SK-N-MC (cell line): ENCODE results near the gene SLC20A1.
"Not testable (repeated sequence)": the region's sequence is repeated elsewhere in the genome, so short reads cannot be mapped to it uniquely, and the experiment has no call there.

Source experiments
- DNase-seq: peaks from one replicate; pipeline ENCODE4 v3.0.0-alpha.2; 2011; ENCODE audit warnings: low read depth, low spot score
- H3K27ac ChIP-seq: fragments of 200-600 bp; sonication (generic); 2 replicates; pipeline ENCODE4 v1.5.1; 2016; ENCODE audit warnings: mixed run types
- H3K36me3 ChIP-seq: fragments of 200-600 bp; sonication (generic); 2 replicates; pipeline ENCODE4 v1.6.1; 2017; ENCODE audit warnings: antibody characterized with exemption, low read length, mixed read lengths; ENCODE audit not compliant: insufficient read depth
- H3K4me3 ChIP-seq: fragments of 200-600 bp; sonication (generic); 2 replicates; pipeline ENCODE4 v1.5.1; 2016
- H3K9ac ChIP-seq: fragments of 200-600 bp; sonication (generic); 2 replicates; pipeline ENCODE4 v1.8.0; 2017; ENCODE audit warnings: mixed run types, mixed read lengths; ENCODE audit not compliant: insufficient read length
- H3K9me3 ChIP-seq: fragments of 200-600 bp; sonication (generic); 2 replicates; pipeline ENCODE4 v1.6.1; 2017; ENCODE audit warnings: low read depth, mild to moderate bottlenecking, antibody characterized with exemption, low read length, moderate library complexity, mixed read lengths
- EZH2 ChIP-seq: fragments of 200-600 bp; sonication (generic); IDR thresholded peaks from one replicate; pipeline ENCODE4 v1.6.1; 2017; ENCODE audit warnings: antibody characterized with exemption
- FOXP2 ChIP-seq: optimal IDR thresholded peaks from 2 replicates; pipeline ENCODE3; 2011; ENCODE audit warnings: mild to moderate bottlenecking, moderate library complexity; ENCODE audit not compliant: insufficient read depth; ENCODE audit errors: extremely low read length, control extremely low read depth
- POLR2AphosphoS5 ChIP-seq: IDR thresholded peaks from 2 replicates; pipeline ENCODE4 v1.6.1; 2012; ENCODE audit warnings: mild to moderate bottlenecking, low read depth, low read length, borderline replicate concordance

The SLC20A1 gene

GRCh38 chr2:112699984-112700667 lies 54.4 kb downstream of the SLC20A1 start:
- TF ChIP-seq EZH2 (no peak), POLR2AphosphoS5 (no peak), FOXP2 (no peak)
- Histone ChIP-seq H3K9ac (no peak overlapping the region), H3K36me3 (no peaks in the 10 kb centered on the region), H3K9me3 (no peaks in the 10 kb centered on the region), H3K4me3 (no peak overlapping the region), H3K27ac (no peak overlapping the region)
- no peak for DNase-seq

GRCh38 chr2:112701052-112701451 lies 55.3 kb downstream of the SLC20A1 start:
- Histone ChIP-seq H3K4me3 (no peak overlapping the region), H3K9ac (no peak overlapping the region), H3K36me3 (no peaks in the 10 kb centered on the region), H3K27ac (no peak overlapping the region), H3K9me3 (no peaks in the 10 kb centered on the region)
- TF ChIP-seq POLR2AphosphoS5 (no peak), EZH2 (no peak), FOXP2 (no peak)
- DNase-seq: no peak

GRCh38 chr2:112703684-112704083 lies 57.9 kb downstream of the SLC20A1 start:
- Histone ChIP-seq H3K36me3 (no peaks in the 10 kb centered on the region), H3K27ac (no peak overlapping the region), H3K4me3 (no peak overlapping the region), H3K9me3 (no peaks in the 10 kb centered on the region), H3K9ac (no peak overlapping the region)
- TF ChIP-seq POLR2AphosphoS5: no peak
- no peak for TF ChIP-seq EZH2
- no peak for TF ChIP-seq FOXP2
- DNase-seq: no peak

- no peaks in the 10 kb centered on the region for H3K36me3 ChIP-seq
- no peak for DNase-seq
- no peak for TF ChIP-seq EZH2
- TF ChIP-seq POLR2AphosphoS5: no peak
- TF ChIP-seq FOXP2: no peak
- no peak overlapping the region for H3K4me3 ChIP-seq
- H3K9ac ChIP-seq: no peak overlapping the region
- no peak overlapping the region for H3K27ac ChIP-seq
- no peaks in the 10 kb centered on the region for H3K9me3 ChIP-seq
Measured at GRCh38 chr2:112705575-112705974, 59.8 kb downstream of the SLC20A1 start.

GRCh38 chr2:112706170-112706664 lies 60.5 kb downstream of the SLC20A1 start:
- Histone ChIP-seq H3K36me3 (no peaks in the 10 kb centered on the region), H3K9me3 (no peaks in the 10 kb centered on the region), H3K4me3 (no peak overlapping the region), H3K27ac (no peak overlapping the region), H3K9ac (no peak overlapping the region)
- no peak for TF ChIP-seq EZH2
- DNase-seq: no peak

GRCh38 chr2:112706947-112707346 lies 61.2 kb downstream of the SLC20A1 start:
- H3K9ac ChIP-seq, H3K27ac ChIP-seq, H3K9me3 ChIP-seq, H3K4me3 ChIP-seq, H3K36me3 ChIP-seq, DNase-seq: not testable (repeated sequence)

- H3K27ac ChIP-seq: no peak overlapping the region
- H3K9ac ChIP-seq: no peak overlapping the region
- DNase-seq: no peak
- H3K36me3 ChIP-seq: no peaks in the 10 kb centered on the region
- no peaks in the 10 kb centered on the region for H3K9me3 ChIP-seq
- H3K4me3 ChIP-seq: no peak overlapping the region
- no peak for TF ChIP-seq EZH2
- no peak for TF ChIP-seq POLR2AphosphoS5
- no peak for TF ChIP-seq FOXP2
Measured at GRCh38 chr2:112708968-112709367, 63.2 kb downstream of the SLC20A1 start.

GRCh38 chr2:112709703-112710102 lies 64.0 kb downstream of the SLC20A1 start:
- no peak overlapping the region for H3K9ac ChIP-seq
- no peaks in the 10 kb centered on the region for H3K9me3 ChIP-seq
- TF ChIP-seq FOXP2 (no peak), POLR2AphosphoS5 (no peak), EZH2 (no peak)
- DNase-seq: no peak
- no peaks in the 10 kb centered on the region for H3K36me3 ChIP-seq
- no peak overlapping the region for H3K4me3 ChIP-seq
- H3K27ac ChIP-seq: no peak overlapping the region
